Loucy (cell line): Measurements from ENCODE around the gene STRN4.

Experiments
- CTCF ChIP-seq: fragments of 200-600 bp; sonication (generic); conservative IDR thresholded peaks from 2 replicates; pipeline ENCODE4 v1.5.1; 2014; ENCODE audit warnings: mild to moderate bottlenecking, antibody characterized with exemption, low read length
- EZH2phosphoT487 ChIP-seq: fragments of 200-600 bp; IDR thresholded peaks from 2 replicates; pipeline ENCODE4 v1.6.1; 2018; ENCODE audit warnings: antibody characterized with exemption, mild to moderate bottlenecking, moderate library complexity, borderline replicate concordance

GRCh38 chr19:46727757-46728156 is 18.5 kb downstream of the STRN4 start:
- TF ChIP-seq CTCF: no peak
- TF ChIP-seq EZH2phosphoT487: no peak
